Fibroblast of skin of left biceps (primary cell): ENCODE data around the gene HDDC3.
"Not testable (repeated sequence)": the region's sequence is repeated elsewhere in the genome, so short reads cannot be mapped to it uniquely, and the experiment has no call there.

Source experiments
- DNase-seq, 2 experiments: peaks; one replicate each; pipeline ENCODE4 v3.0.0-alpha.2; 2013; ENCODE audit warnings: low read depth in 2 of 2

Gene HDDC3

GRCh38 chr15:90909976-90910375, 22.4 kb downstream of the HDDC3 start:
- no peak for DNase-seq

- DNase-seq, result not testable (repeated sequence)
These were observed 22.9 kb downstream of the HDDC3 start for GRCh38 chr15:90909449-90909848.

- DNase-seq, result no peak
These were observed 24.4 kb downstream of the HDDC3 start for GRCh38 chr15:90907838-90908507.

- DNase-seq, result no peak
These were observed 25.2 kb downstream of the HDDC3 start for GRCh38 chr15:90907051-90907660.

- no peak for DNase-seq
These were observed 26.0 kb downstream of the HDDC3 start for GRCh38 chr15:90906181-90906849.

- DNase-seq, result no peak
These were observed 26.8 kb downstream of the HDDC3 start for GRCh38 chr15:90905306-90906180.

- DNase-seq, result no peak
These were observed 27.6 kb downstream of the HDDC3 start for GRCh38 chr15:90904746-90905145.

GRCh38 chr15:90903733-90904536, 28.4 kb downstream of the HDDC3 start:
- no peak for DNase-seq

- no peak for DNase-seq
These were observed 29.3 kb downstream of the HDDC3 start, which contains the start of gene MAN2A2 for GRCh38 chr15:90902840-90903732. Gene MAN2A2 (plus strand): TSS chr15:90903302. CDS start chr15:90904208, 906 bp downstream.

- peak; percentile 30 to 36 for DNase-seq
These were observed 30.1 kb downstream of the HDDC3 start for GRCh38 chr15:90902040-90902839.

- no peak for DNase-seq
These were observed 30.9 kb downstream of the HDDC3 start for GRCh38 chr15:90901175-90902039.

GRCh38 chr15:90897131-90897655, 35.2 kb downstream of the HDDC3 start:
- DNase-seq, result not testable (repeated sequence)

- DNase-seq, result no peak
These were observed 36.7 kb downstream of the HDDC3 start for GRCh38 chr15:90895571-90896117.

- no peak for DNase-seq
These were observed 38.9 kb downstream of the HDDC3 start for GRCh38 chr15:90893175-90894090.

- no peak for DNase-seq
These were observed 39.7 kb downstream of the HDDC3 start for GRCh38 chr15:90892498-90893174.

GRCh38 chr15:90892023-90892422, 40.3 kb downstream of the HDDC3 start:
- no peak for DNase-seq
